ENCODE measurements around the gene ECPAS. TPM values are rescaled to one million over a fixed set of nuclear protein-coding genes. Genes with fewer than 3 reads are reported as not detected.
"Not testable (repeated sequence)": the region's sequence is repeated elsewhere in the genome, so short reads cannot be mapped to it uniquely, and the experiment has no call there.

The ECPAS gene
- polyA plus RNA-seq, 1 donor (not counting 4 experiments of a cell fraction or from before 2014, with no cell fraction given) = 53.5 TPM

DNA sequence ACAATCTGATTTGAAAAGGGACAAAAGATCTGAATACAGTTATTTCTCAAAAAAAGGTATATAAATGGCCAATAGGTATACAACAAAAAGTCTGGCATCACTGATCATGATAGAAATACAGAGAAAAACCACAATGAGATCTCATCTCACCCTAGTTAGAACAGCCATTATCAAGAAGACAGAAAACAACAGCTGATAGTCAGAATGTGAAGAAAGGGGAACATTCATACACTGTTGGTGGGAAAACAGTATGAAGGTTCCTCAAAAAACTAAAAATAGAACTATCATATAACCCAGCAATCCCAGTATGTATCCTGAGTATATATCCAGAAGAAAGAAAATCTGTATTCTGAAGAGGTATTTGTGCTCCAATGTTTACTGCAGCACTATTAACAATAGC lies 78.5 kb downstream of the ECPAS start:
- H3K27ac ChIP-seq (ENCODE audit: control insufficient read depth, insufficient read depth, low read length) = no peak overlapping the region
- H3K36me3 ChIP-seq (ENCODE audit: control insufficient read depth in 2 of 2, extremely low read depth in 1 of 2, insufficient read depth in 2 of 2, low read length in 2 of 2) = peaks cover 7 to 24% of the 10 kb centered on the region in 2 experiments
- H3K79me2 ChIP-seq (ENCODE audit: control insufficient read depth, insufficient read depth, low read length) = no peaks in the 10 kb centered on the region
- no peaks in the 10 kb centered on the region for H3K9me1 ChIP-seq (ENCODE audit: control insufficient read depth, extremely low read depth, insufficient read depth, low read length)
- H3K4me3 ChIP-seq (ENCODE audit: control insufficient read depth in 2 of 3, extremely low read depth in 1 of 3, insufficient read depth in 2 of 3, low read depth in 1 of 3, low read length in 3 of 3) = no peak overlapping the region
- no peaks in the 10 kb centered on the region for H3K9me3 ChIP-seq (ENCODE audit: control insufficient read depth, low read depth, low read length)
- H3K4me2 ChIP-seq (ENCODE audit: control insufficient read depth, extremely low read depth, insufficient read depth, low read depth, low read length) = no peak overlapping the region
- no peaks in the 10 kb centered on the region for H3K4me1 ChIP-seq (ENCODE audit: control insufficient read depth, extremely low read depth, insufficient read depth, low read length)
- FAIRE-seq = no peak
- TF ChIP-seq EZH2 (IDR thresholded peaks at IDR 0.05; ENCODE audit: low read length) = no peak
- TF ChIP-seq, protein P1, sequence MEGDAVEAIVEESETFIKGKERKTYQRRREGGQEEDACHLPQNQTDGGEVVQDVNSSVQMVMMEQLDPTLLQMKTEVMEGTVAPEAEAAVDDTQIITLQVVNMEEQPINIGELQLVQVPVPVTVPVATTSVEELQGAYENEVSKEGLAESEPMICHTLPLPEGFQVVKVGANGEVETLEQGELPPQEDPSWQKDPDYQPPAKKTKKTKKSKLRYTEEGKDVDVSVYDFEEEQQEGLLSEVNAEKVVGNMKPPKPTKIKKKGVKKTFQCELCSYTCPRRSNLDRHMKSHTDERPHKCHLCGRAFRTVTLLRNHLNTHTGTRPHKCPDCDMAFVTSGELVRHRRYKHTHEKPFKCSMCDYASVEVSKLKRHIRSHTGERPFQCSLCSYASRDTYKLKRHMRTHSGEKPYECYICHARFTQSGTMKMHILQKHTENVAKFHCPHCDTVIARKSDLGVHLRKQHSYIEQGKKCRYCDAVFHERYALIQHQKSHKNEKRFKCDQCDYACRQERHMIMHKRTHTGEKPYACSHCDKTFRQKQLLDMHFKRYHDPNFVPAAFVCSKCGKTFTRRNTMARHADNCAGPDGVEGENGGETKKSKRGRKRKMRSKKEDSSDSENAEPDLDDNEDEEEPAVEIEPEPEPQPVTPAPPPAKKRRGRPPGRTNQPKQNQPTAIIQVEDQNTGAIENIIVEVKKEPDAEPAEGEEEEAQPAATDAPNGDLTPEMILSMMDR (optimal IDR thresholded peaks at IDR 0.05 in 1 of 3, IDR thresholded peaks at IDR 0.05 in 1 of 3, conservative IDR thresholded peaks at IDR 0.05 in 1 of 3; ENCODE audit: extremely low read depth in 1 of 3, insufficient read depth in 2 of 3, low read length in 3 of 3) = no peak
- no peaks in the 10 kb centered on the region for H3K27me3 ChIP-seq (ENCODE audit: control insufficient read depth, extremely low read depth, insufficient read depth, low read length)
- H4K20me1 ChIP-seq (ENCODE audit: control insufficient read depth, extremely low read depth, insufficient read depth, low read length) = no peaks in the 10 kb centered on the region
- H2AFZ ChIP-seq (ENCODE audit: control insufficient read depth, low read length) = no peak overlapping the region
- no peak for DNase-seq (ENCODE audit: low read depth, low spot score)
- dilution Hi-C loops (cut with MboI; ENCODE audit: extremely low pct_ligation_motif_present, low sequenced_read_pairs) = no loop called here
- no peak overlapping the region for H3K9ac ChIP-seq (ENCODE audit: control insufficient read depth, extremely low read depth, insufficient read depth, low read length)

DNA sequence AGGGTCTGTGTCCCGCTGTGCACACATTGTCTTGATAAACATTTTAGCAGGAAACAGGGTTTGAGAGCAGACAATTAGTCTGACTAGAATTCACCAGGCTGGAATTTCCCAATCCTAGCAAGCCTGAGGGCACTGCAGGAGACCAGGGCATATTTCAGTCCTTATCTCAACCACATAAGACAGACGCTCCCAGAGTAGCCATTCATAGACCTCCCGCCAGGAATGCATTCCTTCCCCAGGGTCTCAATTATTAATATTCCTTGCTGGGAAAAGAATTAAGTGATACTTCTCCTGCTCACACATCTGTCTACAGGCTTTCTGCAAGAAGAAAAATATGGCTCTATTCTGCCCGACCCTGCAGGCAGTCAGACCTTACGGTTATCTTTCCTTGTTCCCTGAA lies 82.7 kb downstream of the ECPAS start:
- peaks cover 8 to 22% of the 10 kb centered on the region in 2 experiments for H3K36me3 ChIP-seq (ENCODE audit: control insufficient read depth in 2 of 2, extremely low read depth in 1 of 2, insufficient read depth in 2 of 2, low read length in 2 of 2)
- H3K9ac ChIP-seq (ENCODE audit: control insufficient read depth, extremely low read depth, insufficient read depth, low read length); H4K20me1 ChIP-seq (ENCODE audit: control insufficient read depth, extremely low read depth, insufficient read depth, low read length); H3K27me3 ChIP-seq (ENCODE audit: control insufficient read depth, extremely low read depth, insufficient read depth, low read length); dilution Hi-C loops (cut with MboI; ENCODE audit: extremely low pct_ligation_motif_present, low sequenced_read_pairs); H3K79me2 ChIP-seq (ENCODE audit: control insufficient read depth, insufficient read depth, low read length); H3K4me3 ChIP-seq (ENCODE audit: control insufficient read depth in 2 of 3, extremely low read depth in 1 of 3, insufficient read depth in 2 of 3, low read depth in 1 of 3, low read length in 3 of 3); FAIRE-seq; H3K9me1 ChIP-seq (ENCODE audit: control insufficient read depth, extremely low read depth, insufficient read depth, low read length); H3K4me2 ChIP-seq (ENCODE audit: control insufficient read depth, extremely low read depth, insufficient read depth, low read depth, low read length); H3K4me1 ChIP-seq (ENCODE audit: control insufficient read depth, extremely low read depth, insufficient read depth, low read length); DNase-seq (ENCODE audit: low read depth, low spot score); H3K27ac ChIP-seq (ENCODE audit: control insufficient read depth, insufficient read depth, low read length); H3K9me3 ChIP-seq (ENCODE audit: control insufficient read depth, low read depth, low read length); H2AFZ ChIP-seq (ENCODE audit: control insufficient read depth, low read length): not testable (repeated sequence)

DNA sequence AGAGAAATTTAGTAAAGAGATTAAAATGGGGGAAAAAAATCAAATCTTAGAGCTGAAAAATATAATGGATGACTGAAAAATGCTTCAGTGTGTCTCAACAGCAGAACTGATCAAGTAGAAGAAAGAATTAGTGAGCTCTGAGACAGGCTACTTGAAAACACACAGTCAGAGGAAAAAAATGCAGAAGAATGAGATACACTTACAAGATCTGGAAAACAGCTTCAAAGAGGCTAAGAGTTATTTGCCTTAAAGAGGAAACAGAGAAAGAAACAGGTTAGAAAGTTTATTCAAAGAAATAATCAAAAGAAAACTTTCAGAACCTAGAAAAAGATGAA lies 83.7 kb downstream of the ECPAS start:
- H3K9ac ChIP-seq (ENCODE audit: control insufficient read depth, extremely low read depth, insufficient read depth, low read length) = no peak overlapping the region
- peaks cover 3% of the 10 kb centered on the region for H3K9me1 ChIP-seq (ENCODE audit: control insufficient read depth, extremely low read depth, insufficient read depth, low read length)
- TF ChIP-seq, protein P1 (optimal IDR thresholded peaks at IDR 0.05 in 1 of 3, IDR thresholded peaks at IDR 0.05 in 1 of 3, conservative IDR thresholded peaks at IDR 0.05 in 1 of 3; ENCODE audit: extremely low read depth in 1 of 3, insufficient read depth in 2 of 3, low read length in 3 of 3) = no peak
- no peak for TF ChIP-seq EZH2 (IDR thresholded peaks at IDR 0.05; ENCODE audit: low read length)
- peaks cover 2% of the 10 kb centered on the region for H3K4me1 ChIP-seq (ENCODE audit: control insufficient read depth, extremely low read depth, insufficient read depth, low read length)
- DNase-seq (ENCODE audit: low read depth, low spot score) (no peak), FAIRE-seq (no peak)
- H3K4me3 ChIP-seq (ENCODE audit: control insufficient read depth in 2 of 3, extremely low read depth in 1 of 3, insufficient read depth in 2 of 3, low read depth in 1 of 3, low read length in 3 of 3) = no peak overlapping the region
- H3K4me2 ChIP-seq (ENCODE audit: control insufficient read depth, extremely low read depth, insufficient read depth, low read depth, low read length) = peak overlapping the region; percentile 2
- H2AFZ ChIP-seq (ENCODE audit: control insufficient read depth, low read length) = no peak overlapping the region
- no peaks in the 10 kb centered on the region for H4K20me1 ChIP-seq (ENCODE audit: control insufficient read depth, extremely low read depth, insufficient read depth, low read length)
- H3K9me3 ChIP-seq (ENCODE audit: control insufficient read depth, low read depth, low read length) = no peaks in the 10 kb centered on the region
- H3K36me3 ChIP-seq (ENCODE audit: control insufficient read depth in 2 of 2, extremely low read depth in 1 of 2, insufficient read depth in 2 of 2, low read length in 2 of 2) = peaks cover 14 to 23% of the 10 kb centered on the region in 2 experiments
- peaks cover 6% of the 10 kb centered on the region for H3K79me2 ChIP-seq (ENCODE audit: control insufficient read depth, insufficient read depth, low read length)
- dilution Hi-C loops (cut with MboI; ENCODE audit: extremely low pct_ligation_motif_present, low sequenced_read_pairs) = no loop called here
- H3K27ac ChIP-seq (ENCODE audit: control insufficient read depth, insufficient read depth, low read length) = no peak overlapping the region
- H3K27me3 ChIP-seq (ENCODE audit: control insufficient read depth, extremely low read depth, insufficient read depth, low read length) = no peaks in the 10 kb centered on the region
